Ureter (tissue), 1 donor: ENCODE data around the gene ATP5ME. TPM values are rescaled to one million over a fixed set of nuclear protein-coding genes. Genes with fewer than 3 reads are reported as not detected.
"Not testable (repeated sequence)": the region's sequence is repeated elsewhere in the genome, so short reads cannot be mapped to it uniquely, and the experiment has no call there.

ENCODE experiments used
- DNase-seq: peaks from one replicate; pipeline ENCODE4 v3.0.0-alpha.2; 2020; ENCODE audit warnings: low spot score
- total RNA-seq: library from RNA; stranded (reverse); gene quantifications from one replicate; pipeline ENCODE4 v1.2.4, GENCODE V29; 2023
- donor health status: DM: yes; HTN: yes; CAD: no.

ATP5ME gene
- total RNA-seq, 1 donor from 2014 or later = 317 TPM

- no peak for DNase-seq
Observed at GRCh38 chr4:656436-657337, 17.4 kb downstream of the ATP5ME start.

- DNase-seq = no peak
Observed at GRCh38 chr4:655464-656151, 18.5 kb downstream of the ATP5ME start.

- DNase-seq = no peak
Observed at GRCh38 chr4:654871-655463, 19.1 kb downstream of the ATP5ME start.

- DNase-seq = no peak
Observed at GRCh38 chr4:654503-654845, 19.6 kb downstream of the ATP5ME start.

- no peak for DNase-seq
Observed at GRCh38 chr4:653831-654502, 20.1 kb downstream of the ATP5ME start.

- no peak for DNase-seq
Observed at GRCh38 chr4:653080-653821, 20.8 kb downstream of the ATP5ME start.

GRCh38 chr4:651884-652642 is 22.0 kb downstream of the ATP5ME start:
- DNase-seq = no peak

GRCh38 chr4:650951-651883 is 22.9 kb downstream of the ATP5ME start:
- no peak for DNase-seq

- no peak for DNase-seq
Observed at GRCh38 chr4:650461-650860, 23.6 kb downstream of the ATP5ME start.

- DNase-seq = no peak
Observed at GRCh38 chr4:649751-650310, 24.2 kb downstream of the ATP5ME start.

- no peak for DNase-seq
Observed at GRCh38 chr4:649293-649625, 24.8 kb downstream of the ATP5ME start.

- no peak for DNase-seq
Observed at GRCh38 chr4:648579-649292, 25.3 kb downstream of the ATP5ME start.

GRCh38 chr4:647481-647880 is 26.6 kb downstream of the ATP5ME start:
- no peak for DNase-seq

GRCh38 chr4:646460-646859 is 27.6 kb downstream of the ATP5ME start:
- DNase-seq = no peak

GRCh38 chr4:642366-642765 is 31.7 kb downstream of the ATP5ME start:
- not testable (repeated sequence) for DNase-seq

GRCh38 chr4:637536-638280 is 36.4 kb downstream of the ATP5ME start:
- no peak for DNase-seq

GRCh38 chr4:636628-637159 is 37.4 kb downstream of the ATP5ME start:
- no peak for DNase-seq
